ENCODE results near the gene FAM50A. TPM values are rescaled to one million over a fixed set of nuclear protein-coding genes. Genes with fewer than 3 reads are reported as not detected.
"Not testable (repeated sequence)": the region's sequence is repeated elsewhere in the genome, so short reads cannot be mapped to it uniquely, and the experiment has no call there.

The FAM50A gene
- 52.5 to 57.6 TPM (median 54.1 TPM) in 3 replicates for total RNA-seq

- peak; percentile 56 to 63 for DNase-seq (ENCODE audit: low spot score in 2 of 2, unreplicated experiment in 2 of 2)
- Mint-ChIP-seq H3K36me3 (peaks cover 10% of the 10 kb centered on the region), H3K4me1 (peaks cover 3% of the 10 kb centered on the region), H3K27ac (peak within 1 kb of the TSS; percentile 88), H3K9me3 (no peaks in the 10 kb centered on the region), H3K4me3 (peak within 1 kb of the TSS; percentile 71), H3K27me3 (ENCODE audit: low read depth) (no peaks in the 10 kb centered on the region)
- TF ChIP-seq CTCF (IDR thresholded peaks at IDR 0.05; ENCODE audit: unreplicated experiment), result no peak
These were observed at the start of gene FAM50A for GRCh38 chrX:154443992-154444754. Gene FAM50A (plus strand): TSS chrX:154444141. CDS start chrX:154444236, 95 bp downstream.

GRCh38 chrX:154396363-154396762 is 47.6 kb upstream of the FAM50A start:
- Mint-ChIP-seq H3K4me1 (peaks cover 11% of the 10 kb centered on the region), H3K36me3 (peaks cover 13% of the 10 kb centered on the region), H3K4me3 (peak overlapping the region; percentile 96)
- not testable (repeated sequence) for DNase-seq (ENCODE audit: low spot score in 2 of 2, unreplicated experiment in 2 of 2); H3K27ac Mint-ChIP-seq; H3K27me3 Mint-ChIP-seq (ENCODE audit: low read depth); H3K9me3 Mint-ChIP-seq

GRCh38 chrX:154396973-154397887 is 46.7 kb upstream of the FAM50A start:
- Mint-ChIP-seq H3K27me3 (ENCODE audit: low read depth) (no peaks in the 10 kb centered on the region), H3K27ac (peak overlapping the region; percentile 99), H3K36me3 (peaks cover 13% of the 10 kb centered on the region), H3K4me1 (peaks cover 11% of the 10 kb centered on the region), H3K9me3 (no peaks in the 10 kb centered on the region), H3K4me3 (peak overlapping the region; percentile 96)
- peak in 1 of 2 experiments; percentile 62 for DNase-seq (ENCODE audit: low spot score in 2 of 2, unreplicated experiment in 2 of 2)
- no peak for TF ChIP-seq CTCF (IDR thresholded peaks at IDR 0.05; ENCODE audit: unreplicated experiment)

- no peak for TF ChIP-seq CTCF (IDR thresholded peaks at IDR 0.05; ENCODE audit: unreplicated experiment)
- Mint-ChIP-seq H3K36me3 (peaks cover 13% of the 10 kb centered on the region), H3K27ac (peak within 1 kb of the TSS; percentile 99), H3K4me3 (peak within 1 kb of the TSS; percentile 96), H3K27me3 (ENCODE audit: low read depth) (no peaks in the 10 kb centered on the region), H3K4me1 (peaks cover 11% of the 10 kb centered on the region), H3K9me3 (no peaks in the 10 kb centered on the region)
- DNase-seq (ENCODE audit: low spot score in 2 of 2, unreplicated experiment in 2 of 2), result peak; percentile 78 to 89
These were observed 45.9 kb upstream of the FAM50A start, which contains the start of gene RPL10 for GRCh38 chrX:154397888-154398667. Gene RPL10 (plus strand): TSS chrX:154398377. CDS start chrX:154398520, 143 bp downstream.

- H3K36me3 Mint-ChIP-seq, result peaks cover 18% of the 10 kb centered on the region
- H3K4me1 Mint-ChIP-seq, result peaks cover 11% of the 10 kb centered on the region
- TF ChIP-seq CTCF (IDR thresholded peaks at IDR 0.05; ENCODE audit: unreplicated experiment), result peak; percentile 80
- H3K27me3 Mint-ChIP-seq (ENCODE audit: low read depth), result no peaks in the 10 kb centered on the region
- peak overlapping the region; percentile 99 for H3K27ac Mint-ChIP-seq
- peak overlapping the region; percentile 96 for H3K4me3 Mint-ChIP-seq
- DNase-seq (ENCODE audit: low spot score in 2 of 2, unreplicated experiment in 2 of 2), result peak in 1 of 2 experiments; percentile 79
- H3K9me3 Mint-ChIP-seq, result no peaks in the 10 kb centered on the region
These were observed 45.0 kb upstream of the FAM50A start for GRCh38 chrX:154398668-154399526.
